Pancreas (tissue), 10 donors: ENCODE results near the gene DNAAF5. TPM values are rescaled to one million over a fixed set of nuclear protein-coding genes. Genes with fewer than 3 reads are reported as not detected.

Source experiments
- ATAC-seq, 4 donors: fragments of 200-7000 bp; cut with Tn5 transposase; one replicate each; pipeline versions ENCODE4 v1.8.0 to v1.9.1; 2020; ENCODE audit warnings: mild to moderate bottlenecking in 4 of 4, moderate library complexity in 4 of 4
- DNase-seq, 6 donors: peaks; one replicate each; pipeline ENCODE4 v3.0.0-alpha.2; 2020
- FAIRE-seq: peaks from 2 replicates; lab custom pipeline; 2012; peaks lifted over from hg19 to GRCh38; lab: Jason Lieb, UNC
- H3K27ac ChIP-seq, 4 donors: fragments of 200-600 bp; sonication (generic); 1 replicate in 3 of 4; 2 replicates in 1 of 4; pipeline versions ENCODE4 v1.5.0 to v1.8.0; 2020
- H3K27me3 ChIP-seq, 4 donors: fragments of 200-600 bp; one replicate each; pipeline ENCODE4 v1.8.0; 2021
- H3K36me3 ChIP-seq, 3 donors: fragments of 200-600 bp; sonication (generic) in 1 of 3; one replicate each; pipeline versions ENCODE4 v1.5.0 to v1.8.0; 2020 to 2021
- H3K4me1 ChIP-seq, 3 donors: fragments of 200-600 bp; one replicate each; pipeline ENCODE4 v1.8.0; 2021
- H3K4me3 ChIP-seq, 4 donors: fragments of 200-600 bp; sonication (generic) in 2 of 4; one replicate each; pipeline versions ENCODE4 v1.5.0 to v1.8.0; 2020 to 2021
- H3K9me3 ChIP-seq, 4 donors: fragments of 200-600 bp; one replicate each; pipeline ENCODE4 v1.8.0; 2021
- CTCF ChIP-seq, 4 donors: fragments of 200-600 bp; sonication (generic) in 3 of 4; IDR thresholded peaks; one replicate each; pipeline versions ENCODE4 v1.5.0 to v1.8.0; 2021; ENCODE audit warnings: antibody characterized with exemption in 4 of 4
- WGBS, 2 donors: extraction: QIAGEN DNeasy Blood & Tissue Kit; methylation state at CpG; one replicate each; pipeline ENCODE4 v1.1.7; 2013; 5-methylcytosine and 5-hydroxymethylcytosine counted together
- intact Hi-C, 3 donors: fragments of 100-400 bp; cut with DNase I; formaldehyde crosslinking; loops; one replicate each; pipeline versions ENCODE4 v1.11.1 to v1.14.2; 2022
- polyA plus RNA-seq, 2 donors: library from polyadenylated mRNA; stranded (reverse); fragments of 200-250 nt; gene quantifications; one replicate each; pipeline ENCODE4 v1.2.3, GENCODE V29; 2013
- total RNA-seq, 6 donors: library from RNA; stranded (reverse); fragmentation: NEBNext Ultra II Directional in 4 of 6; extraction: Animal tissue kit (Norgen Biotek cat#: 25700) in 4 of 6; gene quantifications; one replicate each; pipeline versions ENCODE4 v1.2.1 to v1.2.4, GENCODE V29; 2021 to 2023
- donor health status: healthy with polysubstance abuse.
- donor health status: DM: no; HTN: no; CAD: no; lungs with moderate emphysema.
- donor health status: DM: no; HTN: no; CAD: no.
- donor health status: control.
- donor health status: control.
- donor health status: Bipolar disorder and iron deficiency.
- donor health status: DM: yes; HTN: yes; CAD: no.
- donor health status: DM: no; HTN: no; CAD: no.
- donor health status: DM: no; HTN: no; CAD: no.
- donor health status: DM: yes; HTN: yes; CAD: no.

Gene DNAAF5
- total and polyA plus RNA-seq, 8 donors, result 7.7 to 16.6 (median 11.8) TPM

- Histone ChIP-seq H3K4me3 (no peak overlapping the region), H3K36me3 (no peaks in the 10 kb centered on the region), H3K9me3 (no peaks in the 10 kb centered on the region), H3K27me3 (no peaks in the 10 kb centered on the region), H3K4me1 (peaks cover 0 to 3% (median 0%) of the 10 kb centered on the region in 3 donors), H3K27ac (no peak overlapping the region)
- DNase-seq (no peak), ATAC-seq (no peak), FAIRE-seq (no peak)
- 98 to 99% methylated on average over 4 of the region's 4 CpGs for WGBS, 2 donors
- no peak for TF ChIP-seq CTCF (IDR thresholded peaks at IDR 0.05)
- intact Hi-C loops, result no loop called here
These were observed 7.7 kb downstream of the DNAAF5 start for GRCh38 chr7:734214-734613.

GRCh38 chr7:734808-735207, 8.3 kb downstream of the DNAAF5 start:
- DNase-seq, result no peak
- Histone ChIP-seq H3K4me3 (no peak overlapping the region), H3K36me3 (no peaks in the 10 kb centered on the region), H3K4me1 (peaks cover 0 to 3% (median 0%) of the 10 kb centered on the region in 3 donors), H3K27me3 (no peaks in the 10 kb centered on the region), H3K9me3 (no peaks in the 10 kb centered on the region), H3K27ac (no peak overlapping the region)
- 97% methylated on average over 11 of the region's 11 CpGs for whole genome bisulfite sequencing, 2 donors
- no peak for FAIRE-seq
- intact Hi-C loops, result no loop called here
- TF ChIP-seq CTCF (IDR thresholded peaks at IDR 0.05), result no peak
- no peak for ATAC-seq

GRCh38 chr7:738241-738640, 11.7 kb downstream of the DNAAF5 start:
- Histone ChIP-seq H3K36me3 (peaks cover 0 to 14% (median 0%) of the 10 kb centered on the region in 3 donors), H3K27ac (no peak overlapping the region), H3K4me3 (no peak overlapping the region), H3K4me1 (no peaks in the 10 kb centered on the region), H3K27me3 (no peaks in the 10 kb centered on the region), H3K9me3 (no peaks in the 10 kb centered on the region)
- ATAC-seq, result no peak
- WGBS, 2 donors, result 89 to 94% methylated on average over 5 of the region's 5 CpGs
- FAIRE-seq, result no peak
- intact Hi-C loops, result no loop called here
- no peak for TF ChIP-seq CTCF (IDR thresholded peaks at IDR 0.05)
- no peak for DNase-seq

GRCh38 chr7:738723-739454, 12.4 kb downstream of the DNAAF5 start:
- FAIRE-seq, result no peak
- peak in 1 of 6 donors; percentile 39 for DNase-seq
- Histone ChIP-seq H3K4me1 (no peaks in the 10 kb centered on the region), H3K27me3 (no peaks in the 10 kb centered on the region), H3K9me3 (no peaks in the 10 kb centered on the region), H3K36me3 (peaks cover 0 to 14% (median 0%) of the 10 kb centered on the region in 3 donors), H3K27ac (no peak overlapping the region), H3K4me3 (no peak overlapping the region)
- TF ChIP-seq CTCF (IDR thresholded peaks at IDR 0.05), result no peak
- intact Hi-C loops, result no loop called here
- ATAC-seq, result no peak
- 88 to 91% methylated on average over 22 to 24 of the region's 24 CpGs for WGBS, 2 donors

- no peaks in the 10 kb centered on the region for H3K9me3 ChIP-seq
- no peak for FAIRE-seq
- H3K36me3 ChIP-seq, result peaks cover 0 to 14% (median 0%) of the 10 kb centered on the region in 3 donors
- no peak overlapping the region for H3K27ac ChIP-seq
- ATAC-seq, result no peak
- 96 to 97% methylated on average over 31 of the region's 31 CpGs for WGBS, 2 donors
- DNase-seq, result peak in 1 of 6 donors; percentile 57
- no peaks in the 10 kb centered on the region for H3K27me3 ChIP-seq
- intact Hi-C loops, result no loop called here
- no peak overlapping the region for H3K4me3 ChIP-seq
- H3K4me1 ChIP-seq, result no peaks in the 10 kb centered on the region
- TF ChIP-seq CTCF (IDR thresholded peaks at IDR 0.05), result no peak
These were observed 13.0 kb downstream of the DNAAF5 start for GRCh38 chr7:739455-739982.
